Thyroid gland (tissue), 4 donors: ENCODE measurements around the gene PPIL3. TPM values are rescaled to one million over a fixed set of nuclear protein-coding genes. Genes with fewer than 3 reads are reported as not detected.

Experiments
- DNase-seq, 2 donors: peaks; one replicate each; pipeline ENCODE4 v3.0.0-alpha.2; 2019
- H3K27ac ChIP-seq, 3 donors: fragments of 200-600 bp; sonication (generic); 1 replicate in 2 of 3; 2 replicates in 1 of 3; pipeline ENCODE4 v1.5.1; 2016 to 2019; ENCODE audit warnings: mild to moderate bottlenecking in 1 of 3, moderate library complexity in 1 of 3
- H3K27me3 ChIP-seq: fragments of 200-600 bp; sonication (generic); one replicate; pipeline ENCODE4 v1.5.1; 2019
- H3K36me3 ChIP-seq, 2 donors: fragments of 200-600 bp; sonication (generic); one replicate each; pipeline ENCODE4 v1.5.1; 2016 to 2019
- H3K4me1 ChIP-seq, 2 donors: fragments of 200-600 bp; sonication (generic); one replicate each; pipeline ENCODE4 v1.5.1; 2017 to 2019
- H3K4me3 ChIP-seq, 3 donors: fragments of 200-600 bp; sonication (generic); replicated peaks in 1 of 3; 1 replicate in 2 of 3; 2 replicates in 1 of 3; pipeline ENCODE4 v1.5.1; 2016; ENCODE audit warnings: mild to moderate bottlenecking in 1 of 3
- H3K9me3 ChIP-seq: fragments of 200-600 bp; sonication (generic); one replicate; pipeline ENCODE4 v1.5.1; 2017
- CTCF ChIP-seq, 6 experiments: fragments of 200-600 bp in 3 of 6; fragments of 450-650 bp in 3 of 6; sonication (generic) in 3 of 6; IDR thresholded peaks; one replicate each; pipeline ENCODE4 v1.5.1; 2016 to 2019; ENCODE audit warnings: antibody characterized with exemption in 6 of 6, mild to moderate bottlenecking in 2 of 6, inconsistent platforms in 1 of 6, moderate library complexity in 1 of 6
- POLR2A ChIP-seq, 2 donors: fragments of 450-650 bp; IDR thresholded peaks; one replicate each; pipeline ENCODE4 v1.6.1; 2017; ENCODE audit warnings: antibody characterized with exemption in 2 of 2, mild to moderate bottlenecking in 2 of 2, moderate library complexity in 1 of 2
- WGBS, 2 donors: methylation state at CpG; one replicate each; pipeline ENCODE4 v1.1.5; 2017; 5-methylcytosine and 5-hydroxymethylcytosine counted together
- intact Hi-C: fragments of 100-400 bp; cut with DNase I; formaldehyde crosslinking; loops from one replicate; pipeline ENCODE4 v1.15.1; 2023
- total RNA-seq, 4 donors: library from RNA; depleted of rRNA; stranded (reverse); fragments of >200 nt; gene quantifications; one replicate each; pipeline ENCODE4 v1.2.3, GENCODE V29; 2016

PPIL3 gene
- total RNA-seq, result 10 to 100 TPM; 12.2 to 30.3 (median 26.6) TPM

GRCh38 chr2:200888704-200889625 lies at the start of gene PPIL3, which contains the start of gene NIF3L1:
PPIL3 (minus strand) TSS chr2:200889077; CDS start chr2:200887615, 1,462 bp downstream.
NIF3L1 (plus strand) TSS chr2:200889371; CDS start chr2:200891944, 2,573 bp downstream.
- intact Hi-C loops, result no loop called here

DNA sequence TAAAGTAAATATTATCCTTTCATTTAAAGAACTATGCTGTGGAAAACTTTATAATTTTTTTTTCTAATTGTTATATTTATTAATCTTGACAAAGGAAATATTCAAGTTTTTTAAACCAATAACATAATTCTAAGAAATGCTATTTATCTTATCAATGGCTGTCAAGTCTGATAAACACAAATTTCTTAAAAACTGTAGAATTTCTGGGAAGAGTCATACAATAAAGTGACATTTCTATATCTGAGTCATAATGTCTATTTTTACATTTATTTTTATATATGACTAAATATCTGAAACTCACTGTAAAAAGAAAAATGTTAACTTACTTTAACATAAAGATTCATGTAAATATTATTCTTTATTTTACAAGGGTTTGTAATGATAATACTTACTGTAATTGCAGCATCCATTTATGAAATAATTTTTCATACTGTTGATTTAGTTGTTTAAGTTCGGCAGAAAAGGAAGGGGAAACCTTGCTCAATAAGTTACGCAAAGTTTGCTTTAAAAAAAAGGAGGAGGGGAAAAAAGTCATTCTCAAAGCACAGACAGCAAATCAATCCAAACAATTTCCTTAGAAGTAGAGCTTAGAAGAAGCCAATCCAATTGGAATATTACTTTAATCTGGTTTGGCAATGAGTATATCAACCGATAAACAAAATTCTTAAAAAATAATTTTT lies 42.2 kb upstream of the PPIL3 start:
- Histone ChIP-seq H3K27me3 (no peaks in the 10 kb centered on the region), H3K27ac (no peak overlapping the region), H3K36me3 (peaks cover 4 to 32% of the 10 kb centered on the region in 2 donors), H3K4me3 (no peak overlapping the region), H3K4me1 (no peaks in the 10 kb centered on the region), H3K9me3 (no peaks in the 10 kb centered on the region)
- DNase-seq, result no peak
- 81 to 86% methylated on average over 3 of the region's 3 CpGs for WGBS, 2 donors
- intact Hi-C loops, result no loop called here
- TF ChIP-seq CTCF (IDR thresholded peaks at IDR 0.05), result no peak

More at GRCh38 chr2:200888704-200889625, at the start of gene PPIL3, which contains the start of gene NIF3L1:
- 0 to 1% methylated on average over 36 to 50 of the region's 50 CpGs for WGBS, 2 donors
- Histone ChIP-seq H3K27ac (peak within 1 kb of the TSS; percentile 80 to 91 (median 84)), H3K4me1 (peaks cover 9 to 17% of the 10 kb centered on the region in 2 donors), H3K9me3 (no peaks in the 10 kb centered on the region), H3K4me3 (peak within 1 kb of the TSS; percentile 42 to 80 (median 67)), H3K36me3 (peaks cover 4 to 14% of the 10 kb centered on the region in 2 donors), H3K27me3 (no peaks in the 10 kb centered on the region)
- DNase-seq, result peak; percentile 97 to 98
- TF ChIP-seq POLR2A (IDR thresholded peaks at IDR 0.05) (peak in 1 of 2 donors; percentile 46), CTCF (IDR thresholded peaks at IDR 0.05) (peak in 2 of 6 experiments; percentile 10 to 11)

- H3K9me3 ChIP-seq, result no peaks in the 10 kb centered on the region
- DNase-seq, result no peak
- TF ChIP-seq CTCF (IDR thresholded peaks at IDR 0.05) (no peak), POLR2A (IDR thresholded peaks at IDR 0.05) (no peak)
- 90 to 97% methylated on average over 2 of the region's 2 CpGs for WGBS, 2 donors
- H3K4me3 ChIP-seq, result no peak overlapping the region
- no peaks in the 10 kb centered on the region for H3K27me3 ChIP-seq
- intact Hi-C loops, result no loop called here
- H3K4me1 ChIP-seq, result no peaks in the 10 kb centered on the region
- no peak overlapping the region for H3K27ac ChIP-seq
- peaks cover 4 to 31% of the 10 kb centered on the region in 2 donors for H3K36me3 ChIP-seq
Observed at GRCh38 chr2:200929334-200930249, 40.7 kb upstream of the PPIL3 start.

GRCh38 chr2:200922439-200922838 lies 33.6 kb upstream of the PPIL3 start:
- intact Hi-C loops, result no loop called here

More at GRCh38 chr2:200922439-200922838, 33.6 kb upstream of the PPIL3 start:
- Histone ChIP-seq H3K4me3 (no peak overlapping the region), H3K27me3 (no peaks in the 10 kb centered on the region), H3K36me3 (peaks cover 27 to 67% of the 10 kb centered on the region in 2 donors), H3K9me3 (no peaks in the 10 kb centered on the region), H3K27ac (no peak overlapping the region), H3K4me1 (no peaks in the 10 kb centered on the region)
- TF ChIP-seq POLR2A (IDR thresholded peaks at IDR 0.05) (no peak), CTCF (IDR thresholded peaks at IDR 0.05) (no peak)
- 90 to 94% methylated on average over 6 of the region's 6 CpGs for WGBS, 2 donors
- DNase-seq, result no peak
